ENCODE data around the gene DOCK2. TPM values are rescaled to one million over a fixed set of nuclear protein-coding genes. Genes with fewer than 3 reads are reported as not detected.

The DOCK2 gene
- total and polyA plus RNA-seq, 4 donors = 5.0 to 30.4 (median 7.4) TPM

DNA sequence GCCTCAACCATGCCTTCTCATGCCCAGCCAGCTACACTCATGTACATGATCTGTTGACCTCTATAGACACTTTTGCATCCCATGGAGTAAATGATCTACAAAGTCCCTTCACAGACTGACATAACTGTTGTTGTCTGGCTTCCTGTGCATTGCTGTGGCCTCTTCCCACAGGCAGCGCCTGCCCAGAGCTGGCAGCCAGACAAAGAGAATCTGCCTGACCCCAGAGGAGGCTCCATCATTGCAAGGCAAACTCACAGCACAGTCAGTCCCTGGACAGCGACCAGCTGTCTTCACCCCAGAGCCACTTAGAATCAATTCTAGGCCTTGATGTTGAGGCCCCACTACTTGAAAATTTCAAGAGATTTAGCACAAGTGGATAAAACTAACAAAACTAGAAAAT is 277.7 kb downstream of the DOCK2 start:
- peaks cover 9% of the 10 kb centered on the region for H3K4me1 ChIP-seq (ENCODE audit: control insufficient read depth, insufficient read depth, low read length)

DNA sequence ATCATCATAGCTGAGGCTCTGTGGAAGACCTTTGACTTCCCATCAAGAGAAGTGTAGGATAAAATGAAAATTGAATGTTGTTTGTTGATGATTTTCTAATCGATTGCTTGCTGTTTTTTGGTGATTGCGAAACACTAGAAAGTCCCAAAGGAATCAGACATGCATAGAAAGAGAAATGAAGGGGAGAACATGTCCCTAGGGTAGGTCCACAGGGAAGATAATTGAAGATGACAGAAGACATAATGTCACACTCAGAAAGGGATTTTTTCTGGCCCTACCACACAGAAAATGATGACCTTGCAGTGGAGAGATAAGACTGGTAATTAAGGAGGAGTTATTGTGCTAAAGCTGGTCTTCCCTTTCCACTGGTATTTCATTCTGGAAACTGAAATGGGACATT is 280.4 kb downstream of the DOCK2 start:
- no peak overlapping the region for H3K27ac ChIP-seq (ENCODE audit: low read depth, low read length)
- no peak for DNase-seq (ENCODE audit: low read depth in 4 of 6, low spot score in 6 of 6)
- peaks cover 6% of the 10 kb centered on the region for H3K4me1 ChIP-seq (ENCODE audit: control insufficient read depth, insufficient read depth, low read length)
- H3K36me3 ChIP-seq (ENCODE audit: control insufficient read depth, insufficient read depth, low read length) = no peaks in the 10 kb centered on the region
- WGBS (ENCODE audit: insufficient coverage) = 100% methylated on average over 2 of the region's 2 CpGs
- H3K9me3 ChIP-seq (ENCODE audit: control insufficient read depth, insufficient read depth, low read length) = no peaks in the 10 kb centered on the region
- H3K27me3 ChIP-seq (ENCODE audit: control insufficient read depth, insufficient read depth, low read length) = no peaks in the 10 kb centered on the region
- no peak overlapping the region for H3K4me3 ChIP-seq (ENCODE audit: low read depth, low read length)

More for the DNA sequence above, 277.7 kb downstream of the DOCK2 start:
- Histone ChIP-seq H3K9me3 (ENCODE audit: control insufficient read depth, insufficient read depth, low read length) (no peaks in the 10 kb centered on the region), H3K27me3 (ENCODE audit: control insufficient read depth, insufficient read depth, low read length) (no peaks in the 10 kb centered on the region), H3K4me3 (ENCODE audit: low read depth, low read length) (no peak overlapping the region), H3K36me3 (ENCODE audit: control insufficient read depth, insufficient read depth, low read length) (no peaks in the 10 kb centered on the region), H3K27ac (ENCODE audit: low read depth, low read length) (no peak overlapping the region)
- peak in 2 of 6 donors; percentile 71 to 78 for DNase-seq (ENCODE audit: low read depth in 4 of 6, low spot score in 6 of 6)
- 22% methylated on average over 2 of the region's 2 CpGs for WGBS (ENCODE audit: insufficient coverage)

DNA sequence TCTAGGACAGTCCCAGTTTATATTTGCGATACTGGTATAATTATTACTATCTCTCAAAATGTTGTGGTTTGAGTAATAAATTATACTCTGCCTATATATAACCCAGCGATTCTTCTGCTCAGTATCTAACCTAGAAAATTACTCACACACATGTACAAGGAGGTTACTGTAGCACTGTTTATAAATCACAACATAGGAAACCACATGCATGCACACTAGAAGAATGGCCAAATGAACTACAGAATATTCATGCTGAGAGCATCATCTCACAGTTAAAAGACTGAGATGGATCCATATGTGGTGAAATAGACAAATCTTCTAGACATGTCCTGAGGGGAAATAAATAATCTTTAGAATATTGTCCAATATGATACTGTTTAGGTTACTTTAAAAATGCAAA is 281.2 kb downstream of the DOCK2 start:
- Histone ChIP-seq H3K4me3 (ENCODE audit: low read depth, low read length) (no peak overlapping the region), H3K9me3 (ENCODE audit: control insufficient read depth, insufficient read depth, low read length) (no peaks in the 10 kb centered on the region), H3K36me3 (ENCODE audit: control insufficient read depth, insufficient read depth, low read length) (no peaks in the 10 kb centered on the region), H3K27ac (ENCODE audit: low read depth, low read length) (no peak overlapping the region), H3K4me1 (ENCODE audit: control insufficient read depth, insufficient read depth, low read length) (peaks cover 6% of the 10 kb centered on the region), H3K27me3 (ENCODE audit: control insufficient read depth, insufficient read depth, low read length) (no peaks in the 10 kb centered on the region)
- no peak for DNase-seq (ENCODE audit: low read depth in 4 of 6, low spot score in 6 of 6)
- WGBS (ENCODE audit: insufficient coverage) = no CpG with 5 or more reads among the region's 2 CpGs

DNA sequence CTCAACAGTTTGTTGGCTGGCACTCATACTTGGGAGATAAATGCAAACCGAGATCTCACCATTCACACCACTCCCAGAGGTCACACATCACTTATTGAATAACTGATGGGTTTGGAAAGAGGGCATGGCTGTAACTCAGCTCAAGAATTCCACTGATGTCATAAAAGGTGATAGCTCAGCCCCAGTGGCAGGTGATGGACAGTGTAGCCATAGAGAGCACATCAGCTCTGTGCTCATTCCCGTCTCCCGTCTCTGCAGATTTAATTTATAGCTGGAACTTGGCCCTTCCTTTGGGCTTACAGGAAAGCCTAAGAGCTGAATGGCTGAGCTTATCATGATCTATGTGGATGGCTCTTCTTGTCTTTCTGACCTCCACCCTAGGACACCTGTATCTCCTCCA is 283.4 kb downstream of the DOCK2 start:
- DNase-seq (ENCODE audit: low read depth in 4 of 6, low spot score in 6 of 6) = no peak
- no peak overlapping the region for H3K4me3 ChIP-seq (ENCODE audit: low read depth, low read length)
- no peaks in the 10 kb centered on the region for H3K9me3 ChIP-seq (ENCODE audit: control insufficient read depth, insufficient read depth, low read length)
- 42% methylated on average over 2 of the region's 3 CpGs for WGBS (ENCODE audit: insufficient coverage)
- H3K27me3 ChIP-seq (ENCODE audit: control insufficient read depth, insufficient read depth, low read length) = no peaks in the 10 kb centered on the region
- no peak overlapping the region for H3K27ac ChIP-seq (ENCODE audit: low read depth, low read length)
- no peaks in the 10 kb centered on the region for H3K4me1 ChIP-seq (ENCODE audit: control insufficient read depth, insufficient read depth, low read length)
- no peaks in the 10 kb centered on the region for H3K36me3 ChIP-seq (ENCODE audit: control insufficient read depth, insufficient read depth, low read length)

- no peak for DNase-seq (ENCODE audit: low read depth in 4 of 6, low spot score in 6 of 6)
- WGBS (ENCODE audit: insufficient coverage) = no CpG with 5 or more reads among the region's 3 CpGs
- H3K4me1 ChIP-seq (ENCODE audit: control insufficient read depth, insufficient read depth, low read length) = no peaks in the 10 kb centered on the region
Measured at GRCh38 chr5:169921384-169921783, 284.3 kb downstream of the DOCK2 start.

GRCh38 chr5:169921949-169922348 is 284.9 kb downstream of the DOCK2 start:
- Histone ChIP-seq H3K4me3 (ENCODE audit: low read depth, low read length) (no peak overlapping the region), H3K9me3 (ENCODE audit: control insufficient read depth, insufficient read depth, low read length) (no peaks in the 10 kb centered on the region), H3K4me1 (ENCODE audit: control insufficient read depth, insufficient read depth, low read length) (no peaks in the 10 kb centered on the region), H3K27me3 (ENCODE audit: control insufficient read depth, insufficient read depth, low read length) (no peaks in the 10 kb centered on the region), H3K36me3 (ENCODE audit: control insufficient read depth, insufficient read depth, low read length) (no peaks in the 10 kb centered on the region), H3K27ac (ENCODE audit: low read depth, low read length) (no peak overlapping the region)
- no peak for DNase-seq (ENCODE audit: low read depth in 4 of 6, low spot score in 6 of 6)
- WGBS (ENCODE audit: insufficient coverage) = 67% methylated on average over 1 of the region's 1 CpG

More at GRCh38 chr5:169921384-169921783, 284.3 kb downstream of the DOCK2 start:
- H3K4me3 ChIP-seq (ENCODE audit: low read depth, low read length) = no peak overlapping the region
- H3K9me3 ChIP-seq (ENCODE audit: control insufficient read depth, insufficient read depth, low read length) = no peaks in the 10 kb centered on the region
- no peak overlapping the region for H3K27ac ChIP-seq (ENCODE audit: low read depth, low read length)
- H3K36me3 ChIP-seq (ENCODE audit: control insufficient read depth, insufficient read depth, low read length) = no peaks in the 10 kb centered on the region
- no peaks in the 10 kb centered on the region for H3K27me3 ChIP-seq (ENCODE audit: control insufficient read depth, insufficient read depth, low read length)

DNA sequence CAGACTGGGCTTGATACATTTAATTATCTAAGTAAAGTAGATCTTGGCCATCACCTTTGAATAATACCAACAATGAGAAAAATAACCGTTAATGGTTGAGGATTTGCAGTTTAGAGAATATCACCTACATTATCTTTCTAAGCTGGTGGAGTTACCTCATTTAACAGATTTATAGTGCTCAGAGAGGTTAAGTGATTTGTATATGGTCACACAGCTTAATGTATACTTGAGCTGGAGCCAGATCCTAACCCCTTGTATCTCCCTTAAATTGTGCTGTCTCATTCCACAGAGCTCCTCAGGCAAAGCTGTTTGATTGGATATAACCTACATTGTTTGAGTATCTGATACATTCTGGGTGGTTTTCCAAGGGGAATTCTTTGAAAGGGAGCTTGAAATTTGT is 285.4 kb downstream of the DOCK2 start:
- H3K4me1 ChIP-seq (ENCODE audit: control insufficient read depth, insufficient read depth, low read length) = no peaks in the 10 kb centered on the region
- DNase-seq (ENCODE audit: low read depth in 4 of 6, low spot score in 6 of 6) = no peak
- no peaks in the 10 kb centered on the region for H3K36me3 ChIP-seq (ENCODE audit: control insufficient read depth, insufficient read depth, low read length)
- WGBS (ENCODE audit: insufficient coverage) = no CpG with 5 or more reads among the region's 1 CpG
- no peaks in the 10 kb centered on the region for H3K9me3 ChIP-seq (ENCODE audit: control insufficient read depth, insufficient read depth, low read length)
- H3K27ac ChIP-seq (ENCODE audit: low read depth, low read length) = no peak overlapping the region
- H3K27me3 ChIP-seq (ENCODE audit: control insufficient read depth, insufficient read depth, low read length) = no peaks in the 10 kb centered on the region
- H3K4me3 ChIP-seq (ENCODE audit: low read depth, low read length) = no peak overlapping the region

- H3K36me3 ChIP-seq (ENCODE audit: control insufficient read depth, insufficient read depth, low read length) = no peaks in the 10 kb centered on the region
- no peaks in the 10 kb centered on the region for H3K9me3 ChIP-seq (ENCODE audit: control insufficient read depth, insufficient read depth, low read length)
- no peak overlapping the region for H3K4me3 ChIP-seq (ENCODE audit: low read depth, low read length)
- H3K27me3 ChIP-seq (ENCODE audit: control insufficient read depth, insufficient read depth, low read length) = no peaks in the 10 kb centered on the region
- no peak for DNase-seq (ENCODE audit: low read depth in 4 of 6, low spot score in 6 of 6)
- no CpG with 5 or more reads among the region's 1 CpG for WGBS (ENCODE audit: insufficient coverage)
- H3K4me1 ChIP-seq (ENCODE audit: control insufficient read depth, insufficient read depth, low read length) = no peaks in the 10 kb centered on the region
- no peak overlapping the region for H3K27ac ChIP-seq (ENCODE audit: low read depth, low read length)
Measured at GRCh38 chr5:169923988-169924387, 286.9 kb downstream of the DOCK2 start.

DNA sequence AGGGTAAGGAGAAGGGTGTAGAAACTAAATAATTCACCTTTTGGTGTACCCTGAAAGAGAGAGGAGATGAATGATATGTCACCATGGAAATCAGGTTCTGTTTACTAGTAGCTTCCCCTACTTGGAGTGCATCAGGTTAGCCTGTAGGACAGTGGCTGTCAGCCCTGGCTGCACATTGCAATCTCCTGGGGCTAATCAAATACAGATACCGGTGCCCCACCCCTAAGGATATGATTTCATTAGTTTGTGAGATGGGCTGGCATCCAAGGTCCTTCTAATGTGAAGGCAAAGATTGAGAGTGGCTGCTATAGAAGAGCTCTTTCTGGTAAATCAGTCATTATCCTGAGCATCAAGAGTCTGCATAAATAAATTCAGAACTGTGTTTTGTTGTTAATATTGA is 296.1 kb downstream of the DOCK2 start:
- H3K27me3 ChIP-seq (ENCODE audit: control insufficient read depth, insufficient read depth, low read length) = no peaks in the 10 kb centered on the region
- no peak overlapping the region for H3K27ac ChIP-seq (ENCODE audit: low read depth, low read length)
- WGBS (ENCODE audit: insufficient coverage) = no CpG with 5 or more reads among the region's 1 CpG
- no peaks in the 10 kb centered on the region for H3K36me3 ChIP-seq (ENCODE audit: control insufficient read depth, insufficient read depth, low read length)
- H3K9me3 ChIP-seq (ENCODE audit: control insufficient read depth, insufficient read depth, low read length) = no peaks in the 10 kb centered on the region
- no peaks in the 10 kb centered on the region for H3K4me1 ChIP-seq (ENCODE audit: control insufficient read depth, insufficient read depth, low read length)
- no peak overlapping the region for H3K4me3 ChIP-seq (ENCODE audit: low read depth, low read length)
- no peak for DNase-seq (ENCODE audit: low read depth in 4 of 6, low spot score in 6 of 6)

DNA sequence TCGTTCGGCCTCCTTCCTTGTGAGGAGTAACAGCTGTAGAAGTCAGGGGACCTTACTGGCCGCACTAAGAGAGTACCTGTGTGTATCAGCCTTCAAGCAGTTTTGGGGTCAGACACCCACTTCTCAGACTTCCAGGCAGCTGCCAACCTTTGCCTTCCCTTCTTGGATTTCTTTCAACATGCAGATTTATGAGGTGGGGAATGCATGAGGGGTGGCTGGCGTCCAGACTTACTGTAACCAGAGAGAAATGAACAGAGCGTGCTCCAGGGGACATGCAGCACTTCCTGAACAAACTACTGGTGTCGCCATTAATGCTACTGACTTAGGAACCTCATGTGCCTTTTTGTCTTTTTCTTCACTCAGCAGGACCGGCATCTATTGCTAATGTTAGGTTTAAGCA is 296.5 kb downstream of the DOCK2 start:
- Histone ChIP-seq H3K9me3 (ENCODE audit: control insufficient read depth, insufficient read depth, low read length) (no peaks in the 10 kb centered on the region), H3K27me3 (ENCODE audit: control insufficient read depth, insufficient read depth, low read length) (no peaks in the 10 kb centered on the region), H3K27ac (ENCODE audit: low read depth, low read length) (no peak overlapping the region), H3K4me3 (ENCODE audit: low read depth, low read length) (no peak overlapping the region), H3K4me1 (ENCODE audit: control insufficient read depth, insufficient read depth, low read length) (no peaks in the 10 kb centered on the region), H3K36me3 (ENCODE audit: control insufficient read depth, insufficient read depth, low read length) (no peaks in the 10 kb centered on the region)
- WGBS (ENCODE audit: insufficient coverage) = no CpG with 5 or more reads among the region's 7 CpGs
- peak in 2 of 6 donors; percentile 23 to 57 for DNase-seq (ENCODE audit: low read depth in 4 of 6, low spot score in 6 of 6)
